Fibroblast of mammary gland (primary cell): ENCODE data around the gene SSTR5.

Experiments
- DNase-seq: peaks from one replicate; pipeline ENCODE4 v3.0.0-alpha.2; 2010; ENCODE audit warnings: low read depth
- H3K4me3 ChIP-seq: 2 replicates; pipeline ENCODE4 v1.5.1; 2011; ENCODE audit warnings: low read depth, mild to moderate bottlenecking, low read length, moderate library complexity; ENCODE audit not compliant: control insufficient read depth
- CTCF ChIP-seq: conservative IDR thresholded peaks from 2 replicates; pipeline ENCODE4 v1.5.1; 2011; ENCODE audit warnings: low read depth, low read length, inconsistent platforms; ENCODE audit not compliant: control insufficient read depth, insufficient read depth

The SSTR5 gene

GRCh38 chr16:1123525-1124230 is 51.1 kb downstream of the SSTR5 start:
- no peak for TF ChIP-seq CTCF
- no peak overlapping the region for H3K4me3 ChIP-seq
- DNase-seq, result no peak

DNA sequence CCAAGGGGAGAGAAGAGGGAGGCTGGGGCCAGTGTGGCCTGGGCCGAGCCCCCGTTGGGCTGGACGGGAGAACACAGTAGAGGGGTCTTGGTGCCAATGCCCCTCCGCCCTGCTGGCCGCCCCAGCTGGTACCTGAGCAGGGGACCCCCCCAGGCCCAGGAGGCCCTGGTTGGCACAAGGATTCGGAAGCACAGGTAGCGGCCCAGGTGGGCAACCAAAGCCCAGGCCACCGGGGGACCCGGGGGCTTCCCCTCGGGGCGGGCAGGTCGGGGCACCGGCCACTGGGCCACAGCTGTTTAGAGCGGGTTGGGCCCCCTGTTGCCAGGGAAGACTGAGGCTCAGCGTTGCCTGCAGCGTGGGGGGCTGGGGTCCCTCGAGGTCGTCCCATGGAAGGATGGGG is 51.7 kb downstream of the SSTR5 start:
- DNase-seq, result no peak
- no peak for TF ChIP-seq CTCF
- no peak overlapping the region for H3K4me3 ChIP-seq

- DNase-seq, result no peak
- H3K4me3 ChIP-seq, result no peak overlapping the region
- no peak for TF ChIP-seq CTCF
Observed at GRCh38 chr16:1124795-1125194, 52.2 kb downstream of the SSTR5 start.

DNA sequence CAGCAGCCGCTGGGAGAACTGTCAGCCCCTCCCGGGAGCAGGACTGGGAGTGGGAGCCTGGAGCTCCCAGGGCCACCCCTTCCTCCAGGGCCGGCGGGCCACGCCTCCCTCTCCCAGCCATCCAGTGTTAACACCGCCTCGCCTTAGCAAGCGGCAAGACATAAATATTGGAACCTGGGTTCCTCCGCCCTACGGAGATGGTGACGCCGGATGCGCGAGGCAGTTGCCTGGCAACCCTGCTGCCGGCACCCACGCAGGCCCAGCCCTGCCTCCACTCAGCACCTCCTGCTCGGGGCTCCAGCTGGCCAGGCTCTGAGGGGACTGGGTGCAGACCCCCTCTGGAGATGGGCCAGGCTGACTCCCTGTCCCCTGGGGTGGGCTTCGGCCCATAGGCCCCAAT is 52.9 kb downstream of the SSTR5 start:
- peak; percentile 28 for DNase-seq
- no peak for TF ChIP-seq CTCF
- H3K4me3 ChIP-seq, result no peak overlapping the region

DNA sequence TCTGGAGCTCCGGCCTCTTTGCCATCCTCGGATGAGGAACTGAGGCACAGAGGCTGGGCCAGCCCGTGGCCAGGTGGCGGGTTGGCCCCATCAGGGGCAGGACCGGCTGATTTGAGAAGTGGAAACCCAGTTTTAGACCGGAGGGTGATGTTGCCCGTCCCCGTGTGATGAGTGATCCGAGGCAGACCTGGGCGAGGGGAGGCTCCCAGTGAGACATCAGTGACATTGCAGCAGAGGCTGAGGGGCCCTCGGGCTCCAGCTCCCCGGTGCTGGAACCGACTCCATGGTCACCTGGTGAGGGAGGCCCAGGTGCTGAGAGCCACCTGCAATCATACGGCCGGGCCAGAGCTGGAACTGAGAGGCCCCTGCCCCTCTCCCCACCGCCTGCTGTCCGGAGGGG is 53.5 kb downstream of the SSTR5 start:
- no peak for DNase-seq
- no peak for TF ChIP-seq CTCF
- H3K4me3 ChIP-seq, result no peak overlapping the region

- H3K4me3 ChIP-seq, result no peak overlapping the region
- DNase-seq, result no peak
- no peak for TF ChIP-seq CTCF
Observed at GRCh38 chr16:1126586-1126985, 54.0 kb downstream of the SSTR5 start.

- no peak overlapping the region for H3K4me3 ChIP-seq
- no peak for TF ChIP-seq CTCF
- no peak for DNase-seq
Observed at GRCh38 chr16:1127101-1127500, 54.6 kb downstream of the SSTR5 start.
